ENCODE data around the gene QRFP. TPM values are rescaled to one million over a fixed set of nuclear protein-coding genes. Genes with fewer than 3 reads are reported as not detected.

QRFP gene
- total and polyA plus RNA-seq, 9 donors = not detected

GRCh38 chr9:130884111-130884531 lies 12.5 kb downstream of the QRFP start:
- Histone ChIP-seq H3K27ac (peak overlapping the region in 1 of 2 donors; percentile 12), H3K4me3 (no peak overlapping the region), H3K27me3 (no peaks in the 10 kb centered on the region), H3K9me3 (no peaks in the 10 kb centered on the region), H3K4me1 (ENCODE audit: insufficient read depth) (no peaks in the 10 kb centered on the region), H3K36me3 (no peaks in the 10 kb centered on the region)
- peak; percentile 42 to 70 (median 56) for DNase-seq
- 54 to 73% (median 65%) methylated on average over 25 of the region's 25 CpGs for WGBS, 3 donors
- TF ChIP-seq EP300 (IDR thresholded peaks at IDR 0.05) (no peak), POLR2A (IDR thresholded peaks at IDR 0.05) (no peak)
- TF ChIP-seq, protein P1, sequence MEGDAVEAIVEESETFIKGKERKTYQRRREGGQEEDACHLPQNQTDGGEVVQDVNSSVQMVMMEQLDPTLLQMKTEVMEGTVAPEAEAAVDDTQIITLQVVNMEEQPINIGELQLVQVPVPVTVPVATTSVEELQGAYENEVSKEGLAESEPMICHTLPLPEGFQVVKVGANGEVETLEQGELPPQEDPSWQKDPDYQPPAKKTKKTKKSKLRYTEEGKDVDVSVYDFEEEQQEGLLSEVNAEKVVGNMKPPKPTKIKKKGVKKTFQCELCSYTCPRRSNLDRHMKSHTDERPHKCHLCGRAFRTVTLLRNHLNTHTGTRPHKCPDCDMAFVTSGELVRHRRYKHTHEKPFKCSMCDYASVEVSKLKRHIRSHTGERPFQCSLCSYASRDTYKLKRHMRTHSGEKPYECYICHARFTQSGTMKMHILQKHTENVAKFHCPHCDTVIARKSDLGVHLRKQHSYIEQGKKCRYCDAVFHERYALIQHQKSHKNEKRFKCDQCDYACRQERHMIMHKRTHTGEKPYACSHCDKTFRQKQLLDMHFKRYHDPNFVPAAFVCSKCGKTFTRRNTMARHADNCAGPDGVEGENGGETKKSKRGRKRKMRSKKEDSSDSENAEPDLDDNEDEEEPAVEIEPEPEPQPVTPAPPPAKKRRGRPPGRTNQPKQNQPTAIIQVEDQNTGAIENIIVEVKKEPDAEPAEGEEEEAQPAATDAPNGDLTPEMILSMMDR (IDR thresholded peaks at IDR 0.05) = no peak
- intact Hi-C loops (cut with DNase I) = no loop called here

GRCh38 chr9:130883479-130883878 lies 13.1 kb downstream of the QRFP start:
- Histone ChIP-seq H3K4me3 (no peak overlapping the region), H3K27ac (no peak overlapping the region), H3K4me1 (ENCODE audit: insufficient read depth) (no peaks in the 10 kb centered on the region), H3K9me3 (no peaks in the 10 kb centered on the region), H3K36me3 (no peaks in the 10 kb centered on the region), H3K27me3 (no peaks in the 10 kb centered on the region)
- TF ChIP-seq POLR2A (IDR thresholded peaks at IDR 0.05) (no peak), EP300 (IDR thresholded peaks at IDR 0.05) (no peak)
- TF ChIP-seq, protein P1 (IDR thresholded peaks at IDR 0.05) = no peak
- DNase-seq = no peak
- intact Hi-C loops (cut with DNase I) = no loop called here
- 82 to 89% (median 83%) methylated on average over 5 of the region's 5 CpGs for WGBS, 3 donors

DNA sequence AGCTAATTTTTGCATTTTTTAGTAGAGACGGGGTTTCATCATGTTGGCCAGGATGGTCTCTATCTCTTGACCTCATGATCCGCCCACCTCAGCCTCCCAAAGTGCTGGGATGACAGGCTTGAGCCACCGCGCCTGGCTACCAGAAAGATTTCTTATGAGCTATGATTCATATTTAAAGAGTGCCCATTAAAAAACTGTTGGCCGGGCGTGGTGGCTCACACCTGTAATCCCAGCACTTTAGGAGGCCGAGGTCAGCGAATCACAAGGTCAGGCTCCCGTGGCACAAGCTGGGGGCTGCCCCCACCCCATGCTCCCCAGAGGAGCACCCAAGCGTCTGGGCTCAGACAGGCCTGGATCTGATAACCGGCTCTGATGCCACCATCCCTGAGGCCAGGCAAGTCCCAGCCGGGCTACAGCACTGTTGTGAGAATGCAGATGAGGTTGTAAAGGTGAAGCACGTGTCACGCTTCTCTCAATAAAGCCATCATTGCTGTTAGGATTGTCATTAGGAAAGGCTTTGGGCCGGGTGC lies 13.9 kb downstream of the QRFP start:
- TF ChIP-seq, protein P1 (IDR thresholded peaks at IDR 0.05) = no peak
- TF ChIP-seq POLR2A (IDR thresholded peaks at IDR 0.05) (no peak), EP300 (IDR thresholded peaks at IDR 0.05) (no peak)
- no peaks in the 10 kb centered on the region for H3K4me1 ChIP-seq (ENCODE audit: insufficient read depth)
- no peaks in the 10 kb centered on the region for H3K9me3 ChIP-seq
- 84 to 86% (median 85%) methylated on average over 15 of the region's 15 CpGs for WGBS, 3 donors
- H3K27ac ChIP-seq = no peak overlapping the region
- no peaks in the 10 kb centered on the region for H3K36me3 ChIP-seq
- no peak overlapping the region for H3K4me3 ChIP-seq
- intact Hi-C loops (cut with DNase I) = no loop called here
- no peak for DNase-seq
- H3K27me3 ChIP-seq = no peaks in the 10 kb centered on the region

DNA sequence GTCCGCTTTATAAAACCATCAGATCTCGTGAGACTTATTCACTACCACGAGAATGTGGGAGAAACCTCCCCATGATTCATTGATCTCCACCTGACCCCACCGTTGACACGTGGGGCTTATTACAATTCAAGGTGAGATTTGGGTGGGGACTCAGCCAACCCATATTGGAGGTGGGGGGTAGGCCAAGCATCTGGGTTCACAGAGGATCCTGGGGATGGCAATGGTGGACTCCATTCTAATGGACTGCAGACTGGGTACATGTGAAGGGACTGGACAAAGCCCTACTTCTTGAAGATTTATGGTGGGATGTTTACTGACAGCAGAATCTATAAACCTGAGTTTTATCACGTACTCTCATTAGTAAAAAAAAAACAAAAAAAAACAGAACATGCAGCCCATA lies 15.1 kb downstream of the QRFP start:
- no peaks in the 10 kb centered on the region for H3K36me3 ChIP-seq
- no peak for DNase-seq
- 80 to 84% (median 84%) methylated on average over 6 of the region's 6 CpGs for WGBS, 3 donors
- H3K27ac ChIP-seq = no peak overlapping the region
- no peak for TF ChIP-seq EP300 (IDR thresholded peaks at IDR 0.05)
- TF ChIP-seq, protein P1 (IDR thresholded peaks at IDR 0.05) = no peak
- no peak for TF ChIP-seq POLR2A (IDR thresholded peaks at IDR 0.05)
- no peaks in the 10 kb centered on the region for H3K9me3 ChIP-seq
- H3K27me3 ChIP-seq = no peaks in the 10 kb centered on the region
- intact Hi-C loops (cut with DNase I) = no loop called here
- no peaks in the 10 kb centered on the region for H3K4me1 ChIP-seq (ENCODE audit: insufficient read depth)
- H3K4me3 ChIP-seq = no peak overlapping the region

Measured in ovary (tissue), 9 donors.